ENCODE data around the gene KANSL1. TPM values are rescaled to one million over a fixed set of nuclear protein-coding genes. Genes with fewer than 3 reads are reported as not detected.

Gene KANSL1
- total RNA-seq, 2 donors from 2014 or later, result 60.0 to 72.3 TPM

GRCh38 chr17:46171939-46172338, 21.3 kb downstream of the KANSL1 start:
- H3K4me3 ChIP-seq, result no peak overlapping the region
- no peak for TF ChIP-seq CTCF (IDR thresholded peaks at IDR 0.05)
- no peaks in the 10 kb centered on the region for H3K9me3 ChIP-seq
- no peak for DNase-seq
- peaks cover 14% of the 10 kb centered on the region for H3K36me3 ChIP-seq
- H3K27ac ChIP-seq, result no peak overlapping the region
- H3K4me1 ChIP-seq, result no peaks in the 10 kb centered on the region
- no peak overlapping the region for H3K9ac ChIP-seq (ENCODE audit: low read depth in 2 of 2, low read length in 2 of 2)
- intact Hi-C loops (cut with DNase I), result no loop called here
- H3K27me3 ChIP-seq, result no peaks in the 10 kb centered on the region

GRCh38 chr17:46170639-46171429, 22.4 kb downstream of the KANSL1 start:
- Histone ChIP-seq H3K36me3 (peaks cover 14% of the 10 kb centered on the region), H3K4me3 (no peak overlapping the region), H3K27me3 (no peaks in the 10 kb centered on the region), H3K4me1 (no peaks in the 10 kb centered on the region), H3K9ac (ENCODE audit: low read depth in 2 of 2, low read length in 2 of 2) (no peak overlapping the region), H3K9me3 (no peaks in the 10 kb centered on the region), H3K27ac (no peak overlapping the region)
- TF ChIP-seq CTCF (IDR thresholded peaks at IDR 0.05), result no peak
- intact Hi-C loops (cut with DNase I), result no loop called here
- DNase-seq, result no peak

GRCh38 chr17:46169913-46170638, 23.2 kb downstream of the KANSL1 start:
- no peak overlapping the region for H3K27ac ChIP-seq
- no peaks in the 10 kb centered on the region for H3K9me3 ChIP-seq
- H3K27me3 ChIP-seq, result no peaks in the 10 kb centered on the region
- intact Hi-C loops (cut with DNase I), result no loop called here
- no peaks in the 10 kb centered on the region for H3K4me1 ChIP-seq
- no peak overlapping the region for H3K4me3 ChIP-seq
- H3K9ac ChIP-seq (ENCODE audit: low read depth in 2 of 2, low read length in 2 of 2), result no peak overlapping the region
- no peak for DNase-seq
- H3K36me3 ChIP-seq, result peaks cover 14% of the 10 kb centered on the region
- TF ChIP-seq CTCF (IDR thresholded peaks at IDR 0.05), result no peak

GRCh38 chr17:46167826-46168569, 25.2 kb downstream of the KANSL1 start:
- Histone ChIP-seq H3K4me1 (peaks cover 11% of the 10 kb centered on the region), H3K27me3 (no peaks in the 10 kb centered on the region), H3K4me3 (no peak overlapping the region), H3K9me3 (no peaks in the 10 kb centered on the region), H3K27ac (no peak overlapping the region), H3K36me3 (peaks cover 14% of the 10 kb centered on the region), H3K9ac (ENCODE audit: low read depth in 2 of 2, low read length in 2 of 2) (no peak overlapping the region)
- TF ChIP-seq CTCF (IDR thresholded peaks at IDR 0.05), result no peak
- intact Hi-C loops (cut with DNase I), result no loop called here
- DNase-seq, result no peak

GRCh38 chr17:46167267-46167666, 26.0 kb downstream of the KANSL1 start:
- Histone ChIP-seq H3K9me3 (no peaks in the 10 kb centered on the region), H3K4me3 (no peak overlapping the region), H3K27me3 (no peaks in the 10 kb centered on the region), H3K36me3 (peaks cover 14% of the 10 kb centered on the region), H3K9ac (ENCODE audit: low read depth in 2 of 2, low read length in 2 of 2) (no peak overlapping the region), H3K27ac (no peak overlapping the region), H3K4me1 (peaks cover 19% of the 10 kb centered on the region)
- intact Hi-C loops (cut with DNase I), result no loop called here
- no peak for TF ChIP-seq CTCF (IDR thresholded peaks at IDR 0.05)
- no peak for DNase-seq
